Measurements from ENCODE around the gene SPECC1L. TPM values are rescaled to one million over a fixed set of nuclear protein-coding genes. Genes with fewer than 3 reads are reported as not detected.

The SPECC1L gene
- total RNA-seq, 1 donor from 2014 or later: 69.2 TPM

- peaks cover 30% of the 10 kb centered on the region for H3K4me1 ChIP-seq (ENCODE audit: insufficient read depth, low read length)
- H3K4me3 ChIP-seq (ENCODE audit: insufficient read depth, low read depth, low read length): no peak overlapping the region
- peak overlapping the region; percentile 42 for H3K9ac ChIP-seq (ENCODE audit: low read length)
- FAIRE-seq (no peak), DNase-seq (ENCODE audit: low read depth) (no peak)
- H3K36me3 Mint-ChIP-seq (ENCODE audit: low read depth, unreplicated experiment): no peaks in the 10 kb centered on the region
- TF ChIP-seq CTCF (IDR thresholded peaks at IDR 0.05; ENCODE audit: insufficient read depth, low read depth, low read length): no peak
- TF ChIP-seq EZH2 (IDR thresholded peaks at IDR 0.05; ENCODE audit: insufficient read depth, low read length): no peak
- no peak overlapping the region for H3K4me3 Mint-ChIP-seq (ENCODE audit: unreplicated experiment)
- H3K79me2 ChIP-seq (ENCODE audit: insufficient read depth, low read length): no peaks in the 10 kb centered on the region
- no peaks in the 10 kb centered on the region for H3K9me3 Mint-ChIP-seq (ENCODE audit: unreplicated experiment)
- peak overlapping the region; percentile 88 for H3K27ac Mint-ChIP-seq (ENCODE audit: unreplicated experiment)
- H3K27me3 Mint-ChIP-seq (ENCODE audit: low read depth, unreplicated experiment): no peaks in the 10 kb centered on the region
- H3K4me2 ChIP-seq (ENCODE audit: low read length): peak overlapping the region; percentile 76
- peaks cover 26% of the 10 kb centered on the region for H3K4me1 Mint-ChIP-seq (ENCODE audit: low read depth, unreplicated experiment)
- no peaks in the 10 kb centered on the region for H4K20me1 ChIP-seq (ENCODE audit: insufficient read depth, low read length)
- no peaks in the 10 kb centered on the region for H3K27me3 ChIP-seq (ENCODE audit: insufficient read depth, low read length)
- H2AFZ ChIP-seq (ENCODE audit: low read depth, low read length): peak overlapping the region; percentile 33
- H3K9me3 ChIP-seq (ENCODE audit: insufficient read depth, low read depth, low read length): no peaks in the 10 kb centered on the region
- no peaks in the 10 kb centered on the region for H3K36me3 ChIP-seq (ENCODE audit: insufficient read depth, low read length)
- H3K27ac ChIP-seq (ENCODE audit: low read depth, low read length): peak overlapping the region; percentile 85
Measured at GRCh38 chr22:24465975-24466374, 195.3 kb downstream of the SPECC1L start.

GRCh38 chr22:24466716-24467328, 196.2 kb downstream of the SPECC1L start:
- H3K36me3 ChIP-seq (ENCODE audit: insufficient read depth, low read length): no peaks in the 10 kb centered on the region
- peak overlapping the region; percentile 85 for H3K27ac ChIP-seq (ENCODE audit: low read depth, low read length)
- H4K20me1 ChIP-seq (ENCODE audit: insufficient read depth, low read length): no peaks in the 10 kb centered on the region
- peak overlapping the region; percentile 60 for H3K9ac ChIP-seq (ENCODE audit: low read length)
- Mint-ChIP-seq H3K27me3 (ENCODE audit: low read depth, unreplicated experiment) (no peaks in the 10 kb centered on the region), H3K4me1 (ENCODE audit: low read depth, unreplicated experiment) (peaks cover 26% of the 10 kb centered on the region), H3K9me3 (ENCODE audit: unreplicated experiment) (no peaks in the 10 kb centered on the region), H3K36me3 (ENCODE audit: low read depth, unreplicated experiment) (no peaks in the 10 kb centered on the region), H3K27ac (ENCODE audit: unreplicated experiment) (peak overlapping the region; percentile 48), H3K4me3 (ENCODE audit: unreplicated experiment) (no peak overlapping the region)
- FAIRE-seq (peak; percentile 90), DNase-seq (ENCODE audit: low read depth) (peak; percentile 70)
- H2AFZ ChIP-seq (ENCODE audit: low read depth, low read length): no peak overlapping the region
- TF ChIP-seq CTCF (IDR thresholded peaks at IDR 0.05; ENCODE audit: insufficient read depth, low read depth, low read length) (no peak), EZH2 (IDR thresholded peaks at IDR 0.05; ENCODE audit: insufficient read depth, low read length) (no peak)
- peak overlapping the region; percentile 76 for H3K4me2 ChIP-seq (ENCODE audit: low read length)
- no peaks in the 10 kb centered on the region for H3K9me3 ChIP-seq (ENCODE audit: insufficient read depth, low read depth, low read length)
- no peak overlapping the region for H3K4me3 ChIP-seq (ENCODE audit: insufficient read depth, low read depth, low read length)
- H3K79me2 ChIP-seq (ENCODE audit: insufficient read depth, low read length): no peaks in the 10 kb centered on the region
- no peaks in the 10 kb centered on the region for H3K27me3 ChIP-seq (ENCODE audit: insufficient read depth, low read length)
- H3K4me1 ChIP-seq (ENCODE audit: insufficient read depth, low read length): peaks cover 38% of the 10 kb centered on the region

GRCh38 chr22:24467340-24467739, 196.7 kb downstream of the SPECC1L start:
- peaks cover 42% of the 10 kb centered on the region for H3K4me1 ChIP-seq (ENCODE audit: insufficient read depth, low read length)
- FAIRE-seq (no peak), DNase-seq (ENCODE audit: low read depth) (no peak)
- H3K27ac Mint-ChIP-seq (ENCODE audit: unreplicated experiment): no peak overlapping the region
- peak overlapping the region; percentile 85 for H3K27ac ChIP-seq (ENCODE audit: low read depth, low read length)
- H3K79me2 ChIP-seq (ENCODE audit: insufficient read depth, low read length): no peaks in the 10 kb centered on the region
- no peak overlapping the region for H2AFZ ChIP-seq (ENCODE audit: low read depth, low read length)
- no peaks in the 10 kb centered on the region for H3K27me3 ChIP-seq (ENCODE audit: insufficient read depth, low read length)
- peak overlapping the region; percentile 60 for H3K9ac ChIP-seq (ENCODE audit: low read length)
- no peaks in the 10 kb centered on the region for H4K20me1 ChIP-seq (ENCODE audit: insufficient read depth, low read length)
- H3K4me2 ChIP-seq (ENCODE audit: low read length): peak overlapping the region; percentile 76
- H3K36me3 Mint-ChIP-seq (ENCODE audit: low read depth, unreplicated experiment): no peaks in the 10 kb centered on the region
- H3K27me3 Mint-ChIP-seq (ENCODE audit: low read depth, unreplicated experiment): no peaks in the 10 kb centered on the region
- TF ChIP-seq CTCF (IDR thresholded peaks at IDR 0.05; ENCODE audit: insufficient read depth, low read depth, low read length): no peak
- no peak for TF ChIP-seq EZH2 (IDR thresholded peaks at IDR 0.05; ENCODE audit: insufficient read depth, low read length)
- H3K9me3 Mint-ChIP-seq (ENCODE audit: unreplicated experiment): no peaks in the 10 kb centered on the region
- H3K36me3 ChIP-seq (ENCODE audit: insufficient read depth, low read length): no peaks in the 10 kb centered on the region
- no peak overlapping the region for H3K4me3 ChIP-seq (ENCODE audit: insufficient read depth, low read depth, low read length)
- H3K9me3 ChIP-seq (ENCODE audit: insufficient read depth, low read depth, low read length): no peaks in the 10 kb centered on the region
- H3K4me3 Mint-ChIP-seq (ENCODE audit: unreplicated experiment): no peak overlapping the region
- peaks cover 26% of the 10 kb centered on the region for H3K4me1 Mint-ChIP-seq (ENCODE audit: low read depth, unreplicated experiment)
